Osteocyte (in vitro differentiated cells): ENCODE measurements around the gene ZBTB40. TPM values are rescaled to one million over a fixed set of nuclear protein-coding genes. Genes with fewer than 3 reads are reported as not detected.

Experiments used
- DNase-seq: peaks from one replicate; pipeline ENCODE4 v3.0.0; 2021; ENCODE audit warnings: mixed read lengths; ENCODE audit not compliant: unreplicated experiment; ENCODE audit errors: extremely low spot score
- H3K27ac Mint-ChIP-seq: one replicate; pipeline ENCODE4 v1.8.0; 2021; ENCODE audit warnings: mild to moderate bottlenecking, mixed read lengths; ENCODE audit not compliant: unreplicated experiment
- H3K27me3 Mint-ChIP-seq: one replicate; pipeline ENCODE4 v1.8.0; 2021; ENCODE audit warnings: mixed read lengths; ENCODE audit not compliant: unreplicated experiment
- H3K36me3 Mint-ChIP-seq: one replicate; pipeline ENCODE4 v1.8.0; 2021; ENCODE audit warnings: mixed read lengths; ENCODE audit not compliant: unreplicated experiment
- H3K4me1 Mint-ChIP-seq: one replicate; pipeline ENCODE4 v1.8.0; 2021; ENCODE audit warnings: mixed read lengths; ENCODE audit not compliant: unreplicated experiment
- H3K4me3 Mint-ChIP-seq: one replicate; pipeline ENCODE4 v1.8.0; 2021; ENCODE audit warnings: mild to moderate bottlenecking, moderate library complexity, mixed read lengths; ENCODE audit not compliant: unreplicated experiment
- H3K9me3 Mint-ChIP-seq: one replicate; pipeline ENCODE4 v1.8.0; 2021; ENCODE audit warnings: mixed read lengths; ENCODE audit not compliant: unreplicated experiment
- total RNA-seq: library from RNA; stranded (reverse); gene quantifications from 2 replicates; pipeline ENCODE4 v1.2.1, GENCODE V29; 2021
- TF ChIP-seq, protein P1 (sequence below): fragments of 200-600 bp; sonication (generic); IDR thresholded peaks from 2 replicates; pipeline ENCODE4 v1.5.0; 2021; ENCODE audit warnings: antibody characterized with exemption, mild to moderate bottlenecking, moderate library complexity

The ZBTB40 gene
- total RNA-seq, 1 donor from 2014 or later = 23.6 TPM

DNA sequence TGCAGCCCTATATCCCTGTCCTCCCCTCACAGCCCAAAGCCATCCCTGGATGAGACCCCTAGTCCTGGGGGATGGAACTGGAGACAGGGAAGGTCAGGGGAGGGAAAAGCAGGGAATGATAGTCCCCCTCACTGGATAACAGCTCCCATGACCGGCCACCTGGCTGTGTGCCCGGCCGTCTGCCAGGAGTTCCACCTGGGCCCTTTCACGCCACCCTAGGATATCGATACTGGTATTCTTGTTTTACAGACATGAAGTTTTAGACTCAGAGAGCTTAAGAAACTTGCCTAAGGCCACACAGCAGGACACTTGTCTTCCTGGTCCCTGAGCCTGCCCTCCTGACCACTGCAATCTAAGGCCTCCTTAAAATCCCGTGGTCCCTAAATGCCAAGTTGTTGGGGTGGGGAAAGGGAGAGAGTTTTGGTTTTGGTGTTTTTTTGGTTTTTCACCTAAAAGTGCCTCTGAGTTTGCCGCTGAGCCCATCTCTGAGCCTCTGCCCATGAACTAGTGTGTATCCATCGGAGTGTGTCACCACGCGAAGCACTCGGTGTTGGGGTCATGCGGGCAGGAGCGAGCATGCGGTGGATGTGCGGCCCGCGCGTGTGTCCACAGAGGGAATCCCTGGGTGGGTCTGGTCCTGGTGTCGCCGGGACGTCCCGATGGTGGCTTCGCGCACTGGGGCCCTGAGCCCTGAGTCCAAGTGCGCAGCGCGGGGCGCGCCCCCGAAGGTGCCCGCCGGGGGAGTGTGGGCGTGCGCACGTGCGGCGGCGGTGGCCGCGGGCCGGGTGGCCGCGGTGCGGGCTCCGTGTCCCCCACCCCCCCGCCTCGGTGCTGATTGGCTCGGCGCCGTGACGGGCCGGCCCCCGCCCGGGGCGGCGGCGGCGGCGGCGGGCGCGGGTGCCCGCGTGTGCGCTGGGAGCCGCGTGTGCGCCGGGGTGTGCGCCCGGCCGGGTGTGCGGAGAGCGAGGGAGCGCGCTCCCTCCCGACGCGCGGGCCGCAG is 111.2 kb downstream of the ZBTB40 start, which contains the start of gene EPHA8:
Gene EPHA8, plus strand, starts transcription at position 906 of the 1,000 bp plus-strand sequence. CDS start 147 bp downstream, outside the sequence.
- no peak within 1 kb of the TSS for H3K27ac Mint-ChIP-seq
- no peaks in the 10 kb centered on the region for H3K9me3 Mint-ChIP-seq
- TF ChIP-seq, protein P1, sequence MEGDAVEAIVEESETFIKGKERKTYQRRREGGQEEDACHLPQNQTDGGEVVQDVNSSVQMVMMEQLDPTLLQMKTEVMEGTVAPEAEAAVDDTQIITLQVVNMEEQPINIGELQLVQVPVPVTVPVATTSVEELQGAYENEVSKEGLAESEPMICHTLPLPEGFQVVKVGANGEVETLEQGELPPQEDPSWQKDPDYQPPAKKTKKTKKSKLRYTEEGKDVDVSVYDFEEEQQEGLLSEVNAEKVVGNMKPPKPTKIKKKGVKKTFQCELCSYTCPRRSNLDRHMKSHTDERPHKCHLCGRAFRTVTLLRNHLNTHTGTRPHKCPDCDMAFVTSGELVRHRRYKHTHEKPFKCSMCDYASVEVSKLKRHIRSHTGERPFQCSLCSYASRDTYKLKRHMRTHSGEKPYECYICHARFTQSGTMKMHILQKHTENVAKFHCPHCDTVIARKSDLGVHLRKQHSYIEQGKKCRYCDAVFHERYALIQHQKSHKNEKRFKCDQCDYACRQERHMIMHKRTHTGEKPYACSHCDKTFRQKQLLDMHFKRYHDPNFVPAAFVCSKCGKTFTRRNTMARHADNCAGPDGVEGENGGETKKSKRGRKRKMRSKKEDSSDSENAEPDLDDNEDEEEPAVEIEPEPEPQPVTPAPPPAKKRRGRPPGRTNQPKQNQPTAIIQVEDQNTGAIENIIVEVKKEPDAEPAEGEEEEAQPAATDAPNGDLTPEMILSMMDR = no peak
- no peaks in the 10 kb centered on the region for H3K36me3 Mint-ChIP-seq
- H3K4me3 Mint-ChIP-seq = peak within 1 kb of the TSS; percentile 65
- peaks cover 19% of the 10 kb centered on the region for H3K4me1 Mint-ChIP-seq
- peaks cover 79% of the 10 kb centered on the region for H3K27me3 Mint-ChIP-seq
- no peak for DNase-seq

DNA sequence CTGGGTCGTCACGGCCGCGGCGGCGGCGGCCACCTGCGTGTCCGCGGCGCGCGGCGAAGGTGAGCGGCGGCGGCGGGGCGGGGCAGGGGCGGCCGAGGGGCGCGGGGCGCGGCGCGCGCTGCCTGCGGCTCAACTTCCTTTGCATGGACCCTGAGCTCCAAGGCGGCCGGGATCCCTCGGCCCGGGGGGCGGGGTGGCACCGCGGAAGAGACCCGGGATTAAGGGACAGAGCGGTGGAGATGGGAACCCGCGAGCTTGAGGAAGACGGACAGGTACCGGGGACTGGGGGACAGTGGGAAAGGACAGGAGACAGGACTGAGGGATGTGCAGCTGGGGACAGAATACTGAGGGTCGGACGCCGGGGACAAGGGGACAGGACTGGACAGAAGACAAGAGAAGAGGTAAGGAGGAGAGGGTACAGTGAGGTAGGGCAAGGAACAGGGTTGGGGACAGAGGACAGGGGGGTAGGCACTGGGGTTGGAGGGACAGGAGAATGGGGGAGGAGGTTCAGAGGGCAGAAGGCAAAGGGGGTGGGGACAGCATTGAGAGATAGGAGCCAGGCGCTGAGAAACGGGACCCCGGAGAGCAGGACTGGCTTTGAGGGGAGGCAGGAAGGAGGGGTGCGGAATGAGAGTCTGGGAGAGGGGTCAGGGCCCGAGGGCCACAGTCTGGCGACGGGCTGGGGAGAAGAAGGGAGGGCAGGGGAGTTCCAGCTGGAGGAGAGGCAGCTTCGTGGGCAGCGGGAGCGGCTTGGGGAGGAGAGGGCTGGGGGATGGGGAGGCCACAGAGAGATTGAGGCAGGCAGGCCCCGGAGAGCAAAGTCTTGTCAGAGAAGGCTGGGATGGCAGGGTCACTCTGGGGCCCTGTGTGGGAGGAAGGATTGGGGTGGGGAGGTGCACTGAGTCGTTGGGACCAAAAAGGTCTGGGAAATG is 112.3 kb downstream of the ZBTB40 start:
- H3K27me3 Mint-ChIP-seq = peaks cover 82% of the 10 kb centered on the region
- peak overlapping the region; percentile 62 for H3K4me3 Mint-ChIP-seq

DNA sequence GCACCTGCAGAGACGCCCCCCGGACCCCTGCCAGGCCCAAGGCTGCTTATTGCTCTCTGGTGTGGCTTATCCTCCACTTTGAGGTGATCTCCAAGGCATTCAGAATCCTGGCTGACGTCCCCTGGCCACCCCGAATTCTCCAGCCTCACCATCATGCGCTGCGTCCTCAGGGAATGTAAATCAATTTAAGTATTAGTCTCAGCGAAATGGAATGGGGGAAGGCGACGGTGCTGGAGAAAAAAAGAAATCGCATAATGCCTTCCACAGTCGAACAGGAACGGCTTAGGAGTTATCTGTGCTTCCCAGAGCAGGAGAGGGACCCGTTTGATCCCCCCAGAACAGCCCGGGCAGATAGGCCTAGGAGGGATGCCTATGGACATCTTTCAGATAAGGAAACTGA is 114.5 kb downstream of the ZBTB40 start:
- Mint-ChIP-seq H3K4me3 (no peak overlapping the region), H3K27me3 (peaks cover 76% of the 10 kb centered on the region), H3K9me3 (no peaks in the 10 kb centered on the region), H3K36me3 (no peaks in the 10 kb centered on the region), H3K4me1 (peaks cover 9% of the 10 kb centered on the region), H3K27ac (no peak overlapping the region)
- no peak for DNase-seq
- TF ChIP-seq, protein P1 = no peak

More for the DNA sequence above, 112.3 kb downstream of the ZBTB40 start:
- TF ChIP-seq, protein P1 = no peak
- H3K9me3 Mint-ChIP-seq = no peaks in the 10 kb centered on the region
- no peak for DNase-seq
- H3K27ac Mint-ChIP-seq = no peak overlapping the region
- no peaks in the 10 kb centered on the region for H3K36me3 Mint-ChIP-seq
- H3K4me1 Mint-ChIP-seq = peaks cover 19% of the 10 kb centered on the region

DNA sequence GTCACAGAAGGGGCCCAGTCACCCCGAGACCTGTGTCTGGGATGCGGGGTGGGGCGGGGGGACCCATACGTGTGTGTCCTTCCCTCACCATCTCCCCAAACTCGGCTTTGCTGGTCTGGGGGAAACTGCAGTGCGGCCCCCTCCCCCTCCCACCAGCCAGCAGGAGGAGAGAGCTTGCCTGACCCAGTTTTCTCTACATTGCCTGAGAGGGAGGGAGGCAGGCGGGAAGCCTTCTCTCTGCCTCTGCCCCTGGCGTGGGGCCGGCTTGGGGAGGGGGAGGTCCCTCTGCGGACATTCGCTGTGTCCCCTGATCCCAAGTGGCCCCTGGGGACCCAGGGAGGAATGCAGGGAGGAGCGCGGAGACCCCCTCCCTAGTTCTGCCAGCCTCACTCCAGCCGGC is 115.5 kb downstream of the ZBTB40 start:
- Mint-ChIP-seq H3K4me1 (peaks cover 6% of the 10 kb centered on the region), H3K27ac (no peak overlapping the region), H3K9me3 (no peaks in the 10 kb centered on the region), H3K36me3 (no peaks in the 10 kb centered on the region), H3K27me3 (peaks cover 69% of the 10 kb centered on the region), H3K4me3 (no peak overlapping the region)
- TF ChIP-seq, protein P1 = no peak
- no peak for DNase-seq
